HL-60 (cell line): Measurements from ENCODE around the gene HOXD13.

Experiments used
- DNase-seq, 2 experiments: peaks; one replicate each; pipeline ENCODE4 v3.0.0-alpha.2; 2010 to 2020; ENCODE audit warnings: low read depth in 1 of 2, low spot score in 1 of 2
- H3K27ac ChIP-seq: fragments of 250-450 bp; sonication (Bioruptor Pico); replicated peaks from 2 replicates; pipeline ENCODE4 v1.5.1; 2020; ENCODE audit warnings: mild to moderate bottlenecking, moderate library complexity
- H3K27me3 ChIP-seq: fragments of 250-450 bp; sonication (Bioruptor Pico); 2 replicates; pipeline ENCODE4 v1.5.1; 2021; ENCODE audit warnings: mild to moderate bottlenecking, moderate library complexity; ENCODE audit not compliant: insufficient read depth, poor library complexity, severe bottlenecking
- H3K4me3 ChIP-seq: replicated peaks from 2 replicates; pipeline ENCODE4 v1.5.1; 2011; ENCODE audit warnings: mild to moderate bottlenecking, control low read depth, low read length; ENCODE audit not compliant: insufficient read depth
- GABPA ChIP-seq: IDR thresholded peaks from 2 replicates; pipeline ENCODE4 v1.6.1; 2012; ENCODE audit warnings: low read depth
- POLR2AphosphoS5 ChIP-seq: IDR thresholded peaks from 2 replicates; pipeline ENCODE4 v1.6.1; 2012; ENCODE audit warnings: low read depth
- SPI1 ChIP-seq: IDR thresholded peaks from 2 replicates; pipeline ENCODE4 v1.6.1; 2012; ENCODE audit warnings: low read depth, mild to moderate bottlenecking, borderline replicate concordance
- TF ChIP-seq, protein P1 (sequence below): IDR thresholded peaks from 2 replicates; pipeline ENCODE4 v1.6.1; 2012; ENCODE audit warnings: low read depth; ENCODE audit not compliant: insufficient replicate concordance
- TF ChIP-seq, protein P2 (sequence below): IDR thresholded peaks from one replicate; pipeline ENCODE4 v1.5.1; 2011; ENCODE audit warnings: low read length, control low read depth, inconsistent platforms; ENCODE audit not compliant: insufficient read depth

HOXD13 gene

DNA sequence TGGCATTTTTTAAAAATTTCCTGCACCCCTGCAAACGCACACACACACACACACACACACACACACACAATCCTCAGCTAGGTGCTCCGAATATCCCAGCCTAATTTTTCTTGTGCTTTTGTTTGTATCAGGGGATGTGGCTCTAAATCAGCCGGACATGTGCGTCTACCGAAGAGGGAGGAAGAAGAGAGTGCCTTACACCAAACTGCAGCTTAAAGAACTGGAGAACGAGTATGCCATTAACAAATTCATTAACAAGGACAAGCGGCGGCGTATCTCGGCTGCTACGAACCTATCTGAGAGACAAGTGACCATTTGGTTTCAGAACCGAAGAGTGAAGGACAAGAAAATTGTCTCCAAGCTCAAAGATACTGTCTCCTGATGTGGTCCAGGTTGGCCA, 1.8 kb downstream of the HOXD13 start:
- Histone ChIP-seq H3K4me3 (no peak overlapping the region), H3K27ac (no peak overlapping the region), H3K27me3 (peaks cover 83% of the 10 kb centered on the region)
- no peak for DNase-seq
- no peak for TF ChIP-seq POLR2AphosphoS5
- TF ChIP-seq SPI1 = no peak
- TF ChIP-seq, protein P1, sequence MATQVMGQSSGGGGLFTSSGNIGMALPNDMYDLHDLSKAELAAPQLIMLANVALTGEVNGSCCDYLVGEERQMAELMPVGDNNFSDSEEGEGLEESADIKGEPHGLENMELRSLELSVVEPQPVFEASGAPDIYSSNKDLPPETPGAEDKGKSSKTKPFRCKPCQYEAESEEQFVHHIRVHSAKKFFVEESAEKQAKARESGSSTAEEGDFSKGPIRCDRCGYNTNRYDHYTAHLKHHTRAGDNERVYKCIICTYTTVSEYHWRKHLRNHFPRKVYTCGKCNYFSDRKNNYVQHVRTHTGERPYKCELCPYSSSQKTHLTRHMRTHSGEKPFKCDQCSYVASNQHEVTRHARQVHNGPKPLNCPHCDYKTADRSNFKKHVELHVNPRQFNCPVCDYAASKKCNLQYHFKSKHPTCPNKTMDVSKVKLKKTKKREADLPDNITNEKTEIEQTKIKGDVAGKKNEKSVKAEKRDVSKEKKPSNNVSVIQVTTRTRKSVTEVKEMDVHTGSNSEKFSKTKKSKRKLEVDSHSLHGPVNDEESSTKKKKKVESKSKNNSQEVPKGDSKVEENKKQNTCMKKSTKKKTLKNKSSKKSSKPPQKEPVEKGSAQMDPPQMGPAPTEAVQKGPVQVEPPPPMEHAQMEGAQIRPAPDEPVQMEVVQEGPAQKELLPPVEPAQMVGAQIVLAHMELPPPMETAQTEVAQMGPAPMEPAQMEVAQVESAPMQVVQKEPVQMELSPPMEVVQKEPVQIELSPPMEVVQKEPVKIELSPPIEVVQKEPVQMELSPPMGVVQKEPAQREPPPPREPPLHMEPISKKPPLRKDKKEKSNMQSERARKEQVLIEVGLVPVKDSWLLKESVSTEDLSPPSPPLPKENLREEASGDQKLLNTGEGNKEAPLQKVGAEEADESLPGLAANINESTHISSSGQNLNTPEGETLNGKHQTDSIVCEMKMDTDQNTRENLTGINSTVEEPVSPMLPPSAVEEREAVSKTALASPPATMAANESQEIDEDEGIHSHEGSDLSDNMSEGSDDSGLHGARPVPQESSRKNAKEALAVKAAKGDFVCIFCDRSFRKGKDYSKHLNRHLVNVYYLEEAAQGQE = no peak
- TF ChIP-seq, protein P2, sequence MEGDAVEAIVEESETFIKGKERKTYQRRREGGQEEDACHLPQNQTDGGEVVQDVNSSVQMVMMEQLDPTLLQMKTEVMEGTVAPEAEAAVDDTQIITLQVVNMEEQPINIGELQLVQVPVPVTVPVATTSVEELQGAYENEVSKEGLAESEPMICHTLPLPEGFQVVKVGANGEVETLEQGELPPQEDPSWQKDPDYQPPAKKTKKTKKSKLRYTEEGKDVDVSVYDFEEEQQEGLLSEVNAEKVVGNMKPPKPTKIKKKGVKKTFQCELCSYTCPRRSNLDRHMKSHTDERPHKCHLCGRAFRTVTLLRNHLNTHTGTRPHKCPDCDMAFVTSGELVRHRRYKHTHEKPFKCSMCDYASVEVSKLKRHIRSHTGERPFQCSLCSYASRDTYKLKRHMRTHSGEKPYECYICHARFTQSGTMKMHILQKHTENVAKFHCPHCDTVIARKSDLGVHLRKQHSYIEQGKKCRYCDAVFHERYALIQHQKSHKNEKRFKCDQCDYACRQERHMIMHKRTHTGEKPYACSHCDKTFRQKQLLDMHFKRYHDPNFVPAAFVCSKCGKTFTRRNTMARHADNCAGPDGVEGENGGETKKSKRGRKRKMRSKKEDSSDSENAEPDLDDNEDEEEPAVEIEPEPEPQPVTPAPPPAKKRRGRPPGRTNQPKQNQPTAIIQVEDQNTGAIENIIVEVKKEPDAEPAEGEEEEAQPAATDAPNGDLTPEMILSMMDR = no peak
- TF ChIP-seq GABPA = no peak

DNA sequence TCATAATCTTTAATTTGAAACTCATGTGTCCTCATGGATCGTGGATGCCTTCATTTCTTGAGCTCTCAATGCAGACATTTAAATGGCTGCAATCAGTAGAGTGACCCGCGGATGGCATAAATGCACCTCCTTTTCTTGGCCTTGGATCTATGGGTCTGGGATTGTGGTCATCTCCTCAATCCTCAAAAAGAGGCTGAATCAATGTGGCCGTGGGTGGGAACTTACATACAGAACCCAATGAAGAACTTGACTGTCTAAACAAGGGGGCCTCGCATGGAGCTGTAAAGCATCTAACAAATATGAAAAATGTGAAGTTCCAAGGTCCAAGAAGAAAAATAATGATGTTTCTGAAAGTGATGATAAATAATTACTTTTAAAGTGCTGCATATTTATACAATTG, 2.9 kb downstream of the HOXD13 start:
- Histone ChIP-seq H3K27ac (no peak overlapping the region), H3K4me3 (no peak overlapping the region), H3K27me3 (peaks cover 80% of the 10 kb centered on the region)
- no peak for DNase-seq
- TF ChIP-seq, protein P1 = no peak
- TF ChIP-seq SPI1 (no peak), GABPA (no peak), POLR2AphosphoS5 (no peak)
- TF ChIP-seq, protein P2 = no peak

GRCh38 chr2:176096243-176096985, 3.9 kb downstream of the HOXD13 start:
- peak overlapping the region; percentile 50; the same call in 1 of the 2 replicates for H3K4me3 ChIP-seq
- no peak for DNase-seq
- no peak overlapping the region for H3K27ac ChIP-seq
- no peak; the same call in 1 of the 2 replicates for TF ChIP-seq SPI1
- TF ChIP-seq, protein P1 = peak; percentile 27
- peaks cover 77% of the 10 kb centered on the region for H3K27me3 ChIP-seq
